ENCODE measurements around the gene TMC7. TPM values are rescaled to one million over a fixed set of nuclear protein-coding genes. Genes with fewer than 3 reads are reported as not detected.

Gene TMC7
- total RNA-seq, 4 donors from 2014 or later, result 0.15 to 0.66 (median 0.37) TPM

- DNase-seq, result no peak
- WGBS, 2 donors, result 76 to 83% methylated on average over 7 of the region's 7 CpGs
- Histone ChIP-seq H3K4me1 (peaks cover 0 to 9% (median 6%) of the 10 kb centered on the region in 3 donors), H3K27ac (no peak overlapping the region), H3K4me3 (no peak overlapping the region), H3K9me3 (no peaks in the 10 kb centered on the region), H3K36me3 (peaks cover 0 to 78% (median 8%) of the 10 kb centered on the region in 3 donors), H3K27me3 (no peaks in the 10 kb centered on the region)
- intact Hi-C loops (cut with DNase I), result loop anchor here (5.0 kb wide), 1 partner anchor 92 kb away; the partner anchor contains the start of gene TMC7
- no peak for TF ChIP-seq CTCF (IDR thresholded peaks at IDR 0.05)
- TF ChIP-seq POLR2A (IDR thresholded peaks at IDR 0.05), result no peak
These were observed 90.1 kb downstream of the TMC7 start for GRCh38 chr16:19073863-19074262.

GRCh38 chr16:19075511-19075910, 91.8 kb downstream of the TMC7 start:
- H3K4me1 ChIP-seq, result no peaks in the 10 kb centered on the region
- H3K4me3 ChIP-seq, result no peak overlapping the region
- no peak overlapping the region for H3K27ac ChIP-seq
- no peaks in the 10 kb centered on the region for H3K9me3 ChIP-seq
- no peaks in the 10 kb centered on the region for H3K27me3 ChIP-seq
- intact Hi-C loops (cut with DNase I), result no loop called here
- WGBS, 2 donors, result 91 to 96% methylated on average over 4 to 12 of the region's 12 CpGs
- TF ChIP-seq POLR2A (IDR thresholded peaks at IDR 0.05) (no peak), CTCF (IDR thresholded peaks at IDR 0.05) (no peak)
- DNase-seq, result no peak
- H3K36me3 ChIP-seq, result peaks cover 0 to 88% (median 8%) of the 10 kb centered on the region in 3 donors

- intact Hi-C loops (cut with DNase I), result no loop called here
- Histone ChIP-seq H3K27ac (no peak overlapping the region), H3K4me1 (no peaks in the 10 kb centered on the region), H3K36me3 (peaks cover 0 to 87% (median 8%) of the 10 kb centered on the region in 3 donors), H3K9me3 (no peaks in the 10 kb centered on the region), H3K27me3 (no peaks in the 10 kb centered on the region), H3K4me3 (no peak overlapping the region)
- TF ChIP-seq CTCF (IDR thresholded peaks at IDR 0.05) (no peak), POLR2A (IDR thresholded peaks at IDR 0.05) (no peak)
- WGBS, 2 donors, result 83 to 93% methylated on average over 6 of the region's 6 CpGs
- DNase-seq, result no peak
These were observed 94.1 kb downstream of the TMC7 start for GRCh38 chr16:19077879-19078278.

- intact Hi-C loops (cut with DNase I), result loop anchor here (10.0 kb wide), 1 partner anchor 421 kb away; no protein-coding TSS in a partner anchor
- WGBS, 2 donors, result 73 to 75% methylated on average over 1 of the region's 1 CpG
- no peak overlapping the region for H3K27ac ChIP-seq
- no peak overlapping the region for H3K4me3 ChIP-seq
- no peak for TF ChIP-seq CTCF (IDR thresholded peaks at IDR 0.05)
- no peak for TF ChIP-seq POLR2A (IDR thresholded peaks at IDR 0.05)
- no peaks in the 10 kb centered on the region for H3K27me3 ChIP-seq
- peaks cover 6 to 13% (median 10%) of the 10 kb centered on the region in 3 donors for H3K4me1 ChIP-seq
- DNase-seq, result no peak
- no peaks in the 10 kb centered on the region for H3K9me3 ChIP-seq
- H3K36me3 ChIP-seq, result peaks cover 0 to 29% (median 0%) of the 10 kb centered on the region in 3 donors
These were observed 99.9 kb downstream of the TMC7 start for GRCh38 chr16:19083670-19084069.

GRCh38 chr16:19084139-19084538, 100.4 kb downstream of the TMC7 start:
- Histone ChIP-seq H3K4me1 (peaks cover 6 to 13% (median 10%) of the 10 kb centered on the region in 3 donors), H3K27me3 (no peaks in the 10 kb centered on the region), H3K9me3 (no peaks in the 10 kb centered on the region), H3K4me3 (no peak overlapping the region), H3K36me3 (peaks cover 0 to 24% (median 0%) of the 10 kb centered on the region in 3 donors), H3K27ac (no peak overlapping the region)
- TF ChIP-seq POLR2A (IDR thresholded peaks at IDR 0.05) (no peak), CTCF (IDR thresholded peaks at IDR 0.05) (no peak)
- intact Hi-C loops (cut with DNase I), result loop anchor here (10.0 kb wide), 1 partner anchor 421 kb away; no protein-coding TSS in a partner anchor
- no peak for DNase-seq
- 72 to 78% methylated on average over 3 of the region's 3 CpGs for WGBS, 2 donors

Measured in esophagus squamous epithelium (tissue), 5 donors.